Osteoblast (primary cell): ENCODE results near the gene MILR1. TPM values are rescaled to one million over a fixed set of nuclear protein-coding genes. Genes with fewer than 3 reads are reported as not detected.
A peak's percentile ranks its signal among the peaks of the same experiment; 100 is the strongest.

Source experiments
- DNase-seq: peaks from one replicate; pipeline ENCODE4 v3.0.0; 2011; ENCODE audit warnings: low spot score, mixed read lengths; ENCODE audit not compliant: insufficient read length; ENCODE audit errors: missing footprints
- H2AFZ ChIP-seq: 2 replicates; pipeline ENCODE4 v1.6.0; 2011; ENCODE audit warnings: mild to moderate bottlenecking, low read length
- H3K27ac ChIP-seq: 2 replicates; pipeline ENCODE4 v1.5.1; 2011; ENCODE audit warnings: mild to moderate bottlenecking, low read depth, low read length, moderate library complexity
- H3K27me3 ChIP-seq: 2 replicates; pipeline ENCODE4 v1.6.0; 2012; ENCODE audit warnings: mild to moderate bottlenecking, control low read depth, inconsistent platforms, low read length, moderate library complexity; ENCODE audit not compliant: insufficient read depth
- H3K36me3 ChIP-seq: 2 replicates; pipeline ENCODE4 v1.5.1; 2011; ENCODE audit warnings: mild to moderate bottlenecking, low read length, control low read depth, moderate library complexity; ENCODE audit not compliant: insufficient read depth
- H3K4me1 ChIP-seq: 2 replicates; pipeline ENCODE4 v1.5.1; 2011; ENCODE audit warnings: mild to moderate bottlenecking, low read length, control low read depth, moderate library complexity; ENCODE audit not compliant: insufficient read depth
- H3K4me2 ChIP-seq: 2 replicates; pipeline ENCODE4 v1.6.0; 2011; ENCODE audit warnings: mild to moderate bottlenecking, low read length; ENCODE audit not compliant: insufficient read depth
- H3K4me3 ChIP-seq: fragments of 200-600 bp; sonication (generic); 3 replicates; pipeline ENCODE4 v1.5.1; 2012; ENCODE audit warnings: mild to moderate bottlenecking, low read length, inconsistent platforms; ENCODE audit not compliant: insufficient read depth
- H3K79me2 ChIP-seq: 2 replicates; pipeline ENCODE4 v1.6.0; 2012; ENCODE audit warnings: mild to moderate bottlenecking, low read length, control low read depth, inconsistent platforms; ENCODE audit not compliant: insufficient read depth
- H3K9me3 ChIP-seq: 2 replicates; pipeline ENCODE4 v1.5.1; 2011; ENCODE audit warnings: low read depth, low read length, control low read depth
- H4K20me1 ChIP-seq: 2 replicates; pipeline ENCODE4 v1.6.0; 2012; ENCODE audit warnings: mild to moderate bottlenecking, low read length, control low read depth; ENCODE audit not compliant: insufficient read depth
- total RNA-seq: library from RNA; depleted of rRNA; stranded (reverse); fragments of >200 nt; gene quantifications from 2 replicates; pipeline ENCODE4 v1.2.3, GENCODE V29; 2012
- TF ChIP-seq, protein P1 (sequence below): IDR thresholded peaks from 2 replicates; pipeline ENCODE4 v1.5.1; 2011; ENCODE audit warnings: mild to moderate bottlenecking, low read depth, low read length, moderate library complexity; ENCODE audit errors: extremely low read depth

Gene MILR1
- total RNA-seq, 1 donor, result 12.3 TPM

DNA sequence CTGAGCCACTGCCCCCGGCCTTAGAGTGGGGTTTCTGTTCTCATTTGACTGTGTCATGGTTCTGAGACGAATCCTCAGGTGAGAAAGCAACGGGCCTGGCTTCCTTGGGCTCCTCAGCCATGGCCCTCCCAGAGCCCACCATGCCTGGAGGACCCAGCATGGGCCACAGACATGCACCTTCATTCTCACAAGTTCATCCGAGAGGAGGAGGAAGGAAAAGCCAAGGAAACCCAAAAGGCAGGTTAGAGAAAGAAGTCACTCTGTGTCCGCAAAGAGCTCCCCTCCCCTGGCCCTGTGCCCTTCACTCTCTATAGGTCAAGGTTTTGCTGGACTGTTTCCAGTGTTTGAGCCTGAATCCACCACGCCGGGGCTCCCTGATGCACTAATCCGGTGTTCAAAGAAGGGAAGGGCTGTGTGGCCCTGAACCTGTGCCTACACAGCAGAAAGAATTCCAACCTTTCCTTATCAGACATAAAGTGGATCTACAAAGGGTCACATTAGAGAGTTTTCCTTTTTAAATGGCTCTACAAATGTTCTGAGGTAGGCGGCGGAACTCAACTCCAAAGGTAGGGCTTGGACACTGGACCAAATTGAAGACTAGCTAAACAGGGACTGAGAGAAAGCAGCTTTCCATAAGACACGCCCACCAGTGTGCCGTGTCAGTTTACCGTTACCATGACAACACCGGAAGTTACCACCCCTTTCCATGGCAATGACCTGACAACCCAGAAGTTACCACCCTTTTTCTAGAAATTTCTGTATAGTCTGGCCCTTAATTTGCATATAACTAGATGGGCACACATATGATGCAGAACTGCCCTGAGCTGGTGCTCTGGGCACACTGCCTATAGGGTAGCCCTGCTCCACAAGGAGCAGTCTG lies 42.4 kb upstream of the MILR1 start:
- Histone ChIP-seq H4K20me1 (no peaks in the 10 kb centered on the region), H2AFZ (no peak overlapping the region), H3K9me3 (peaks cover 1% of the 10 kb centered on the region), H3K36me3 (no peaks in the 10 kb centered on the region), H3K4me3 (no peak overlapping the region), H3K4me1 (no peaks in the 10 kb centered on the region), H3K27me3 (no peaks in the 10 kb centered on the region), H3K4me2 (no peak overlapping the region), H3K79me2 (no peaks in the 10 kb centered on the region), H3K27ac (no peak overlapping the region)
- DNase-seq, result no peak
- TF ChIP-seq, protein P1, sequence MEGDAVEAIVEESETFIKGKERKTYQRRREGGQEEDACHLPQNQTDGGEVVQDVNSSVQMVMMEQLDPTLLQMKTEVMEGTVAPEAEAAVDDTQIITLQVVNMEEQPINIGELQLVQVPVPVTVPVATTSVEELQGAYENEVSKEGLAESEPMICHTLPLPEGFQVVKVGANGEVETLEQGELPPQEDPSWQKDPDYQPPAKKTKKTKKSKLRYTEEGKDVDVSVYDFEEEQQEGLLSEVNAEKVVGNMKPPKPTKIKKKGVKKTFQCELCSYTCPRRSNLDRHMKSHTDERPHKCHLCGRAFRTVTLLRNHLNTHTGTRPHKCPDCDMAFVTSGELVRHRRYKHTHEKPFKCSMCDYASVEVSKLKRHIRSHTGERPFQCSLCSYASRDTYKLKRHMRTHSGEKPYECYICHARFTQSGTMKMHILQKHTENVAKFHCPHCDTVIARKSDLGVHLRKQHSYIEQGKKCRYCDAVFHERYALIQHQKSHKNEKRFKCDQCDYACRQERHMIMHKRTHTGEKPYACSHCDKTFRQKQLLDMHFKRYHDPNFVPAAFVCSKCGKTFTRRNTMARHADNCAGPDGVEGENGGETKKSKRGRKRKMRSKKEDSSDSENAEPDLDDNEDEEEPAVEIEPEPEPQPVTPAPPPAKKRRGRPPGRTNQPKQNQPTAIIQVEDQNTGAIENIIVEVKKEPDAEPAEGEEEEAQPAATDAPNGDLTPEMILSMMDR, result no peak

DNA sequence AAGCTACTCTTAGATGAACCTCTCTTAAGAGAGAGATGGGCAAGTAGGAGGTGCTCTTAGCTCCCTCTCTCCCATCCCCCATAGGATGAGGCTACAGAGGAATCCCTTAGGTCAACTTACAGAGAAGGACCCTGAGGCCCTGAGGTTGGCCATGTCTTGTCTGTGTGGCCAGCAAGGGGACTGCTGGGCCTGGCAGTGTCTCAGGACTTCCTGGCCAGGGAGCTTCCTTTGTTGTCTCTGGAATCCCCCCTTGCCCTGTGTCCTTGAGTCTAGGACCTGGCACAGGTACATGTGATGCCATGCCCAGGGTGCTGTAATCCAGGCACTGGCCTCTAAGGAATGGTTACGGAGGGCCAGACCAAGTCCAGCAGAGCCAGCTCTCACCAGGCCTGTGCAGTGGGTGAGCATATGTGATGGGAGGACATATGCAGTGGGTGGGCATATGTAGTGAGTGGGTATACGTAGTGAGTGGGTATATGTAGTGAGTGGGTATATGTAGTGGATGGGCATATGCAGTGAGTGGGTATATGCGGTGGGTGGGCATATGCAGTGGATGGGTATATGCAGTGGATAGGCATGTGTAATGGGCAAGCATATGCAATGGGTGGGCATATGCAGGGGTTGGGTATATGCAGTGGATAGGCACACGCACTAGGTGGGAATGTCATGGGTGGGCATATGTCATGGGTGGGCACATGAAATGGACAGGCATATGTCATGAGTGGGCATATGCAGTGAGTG lies 38.0 kb upstream of the MILR1 start:
- TF ChIP-seq, protein P1, result no peak
- no peak overlapping the region for H3K27ac ChIP-seq
- H3K27me3 ChIP-seq, result no peaks in the 10 kb centered on the region
- H2AFZ ChIP-seq, result no peak overlapping the region
- H3K4me1 ChIP-seq, result no peaks in the 10 kb centered on the region
- H3K4me3 ChIP-seq, result no peak overlapping the region
- no peaks in the 10 kb centered on the region for H3K36me3 ChIP-seq
- no peaks in the 10 kb centered on the region for H4K20me1 ChIP-seq
- no peak overlapping the region for H3K4me2 ChIP-seq
- H3K9me3 ChIP-seq, result no peaks in the 10 kb centered on the region
- no peaks in the 10 kb centered on the region for H3K79me2 ChIP-seq
- DNase-seq, result no peak

DNA sequence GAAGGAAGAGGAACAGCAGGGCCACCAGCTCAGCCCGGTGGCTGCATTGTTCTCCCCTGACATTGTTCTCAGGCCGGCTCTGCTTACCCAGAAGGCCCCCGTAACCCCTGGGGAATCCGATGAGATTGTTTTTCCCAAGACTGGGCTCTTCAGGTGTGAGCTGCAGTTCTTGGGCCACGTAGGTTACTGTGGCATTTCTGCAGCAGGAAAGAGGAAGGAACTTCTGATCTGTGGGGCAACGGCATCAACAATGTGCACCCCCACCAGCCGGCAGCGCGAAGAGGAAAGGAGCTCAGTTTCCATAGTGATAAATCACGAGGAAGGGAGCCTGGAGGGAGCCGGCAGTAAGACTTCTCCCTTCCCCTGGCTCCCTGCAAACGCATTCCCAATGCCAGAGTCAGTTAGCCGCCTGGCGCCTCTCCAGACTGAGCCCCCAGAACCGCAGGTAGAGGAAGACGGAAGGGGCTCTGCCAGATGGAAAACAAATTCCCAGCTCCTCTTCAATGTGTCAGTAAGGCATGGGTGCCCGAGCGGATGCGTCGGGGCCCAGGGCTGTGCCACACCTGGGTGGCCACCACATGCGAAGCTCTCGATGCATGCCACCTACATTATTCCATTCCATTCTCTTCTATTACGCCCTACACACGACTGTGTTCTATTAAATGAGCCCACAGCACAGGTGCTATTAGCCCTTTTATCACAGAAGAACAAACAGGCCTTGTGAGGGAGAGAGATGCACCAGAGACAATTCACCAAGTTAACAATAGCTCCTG lies 36.7 kb upstream of the MILR1 start:
- H3K9me3 ChIP-seq, result no peaks in the 10 kb centered on the region
- H4K20me1 ChIP-seq, result no peaks in the 10 kb centered on the region
- peak overlapping the region; percentile 62 for H2AFZ ChIP-seq
- H3K4me3 ChIP-seq, result peak overlapping the region; percentile 37
- H3K4me2 ChIP-seq, result peak overlapping the region; percentile 64
- H3K36me3 ChIP-seq, result no peaks in the 10 kb centered on the region
- H3K27ac ChIP-seq, result no peak overlapping the region
- no peaks in the 10 kb centered on the region for H3K4me1 ChIP-seq
- H3K27me3 ChIP-seq, result no peaks in the 10 kb centered on the region
- TF ChIP-seq, protein P1, result no peak
- H3K79me2 ChIP-seq, result no peaks in the 10 kb centered on the region
- DNase-seq, result peak; percentile 89
